Measurements from ENCODE around the gene PCDH9. TPM values are rescaled to one million over a fixed set of nuclear protein-coding genes. Genes with fewer than 3 reads are reported as not detected.

Gene PCDH9
- total and polyA plus RNA-seq, 7 experiments from 2014 or later = 0.08 to 1.3 (median 0.21) TPM

GRCh38 chr13:67217880-67218279, 12.3 kb downstream of the PCDH9 start:
- Histone ChIP-seq H3K27me3 (ENCODE audit: control insufficient read depth in 2 of 2, insufficient read depth in 2 of 2, low read length in 2 of 2) (no peaks in the 10 kb centered on the region), H3K36me3 (ENCODE audit: control insufficient read depth in 2 of 3, insufficient read depth in 3 of 3, low read length in 3 of 3) (no peaks in the 10 kb centered on the region), H3K27ac (ENCODE audit: low read depth, low read length) (no peak overlapping the region), H3K9me3 (ENCODE audit: control insufficient read depth in 2 of 3, low read length in 3 of 3) (no peaks in the 10 kb centered on the region), H3K4me1 (ENCODE audit: control insufficient read depth in 2 of 2, insufficient read depth in 2 of 2, low read length in 2 of 2) (no peaks in the 10 kb centered on the region), H3K4me3 (ENCODE audit: low read length) (no peak overlapping the region)
- intact Hi-C loops (cut with micrococcal nuclease) = no loop called here
- no peak overlapping the region for H3K27ac Mint-ChIP-seq
- ATAC-seq = no peak
- H3K27me3 Mint-ChIP-seq = no peaks in the 10 kb centered on the region
- H3K9me3 Mint-ChIP-seq = no peaks in the 10 kb centered on the region
- ChIA-PET CTCF (interaction anchor here (0.9 kb wide), 1 partner anchor 20 kb away, joined by 3 read pairs; no protein-coding TSS in a partner anchor), POLR2A (no interaction called here)
- no peak overlapping the region for H3K4me3 Mint-ChIP-seq
- DNase-seq = no peak
- peaks cover 0 to 5% (median 0%) of the 10 kb centered on the region in 7 donors for H3K4me1 Mint-ChIP-seq
- H3K36me3 Mint-ChIP-seq = no peaks in the 10 kb centered on the region

GRCh38 chr13:67216864-67217263, 13.3 kb downstream of the PCDH9 start:
- Histone ChIP-seq H3K27ac (ENCODE audit: low read depth, low read length) (no peak overlapping the region), H3K27me3 (ENCODE audit: control insufficient read depth in 2 of 2, insufficient read depth in 2 of 2, low read length in 2 of 2) (no peaks in the 10 kb centered on the region), H3K4me1 (ENCODE audit: control insufficient read depth in 2 of 2, insufficient read depth in 2 of 2, low read length in 2 of 2) (no peaks in the 10 kb centered on the region), H3K36me3 (ENCODE audit: control insufficient read depth in 2 of 3, insufficient read depth in 3 of 3, low read length in 3 of 3) (no peaks in the 10 kb centered on the region), H3K4me3 (ENCODE audit: low read length) (no peak overlapping the region), H3K9me3 (ENCODE audit: control insufficient read depth in 2 of 3, low read length in 3 of 3) (no peaks in the 10 kb centered on the region)
- ChIA-PET POLR2A (no interaction called here), CTCF (no interaction called here)
- Mint-ChIP-seq H3K27me3 (no peaks in the 10 kb centered on the region), H3K4me3 (no peak overlapping the region), H3K27ac (no peak overlapping the region), H3K36me3 (no peaks in the 10 kb centered on the region), H3K4me1 (peaks cover 0 to 4% (median 0%) of the 10 kb centered on the region in 7 donors), H3K9me3 (no peaks in the 10 kb centered on the region)
- no peak for DNase-seq
- no peak for ATAC-seq
- intact Hi-C loops (cut with micrococcal nuclease) = no loop called here

- ATAC-seq (no peak), DNase-seq (no peak)
- Histone ChIP-seq H3K9me3 (ENCODE audit: control insufficient read depth in 2 of 3, low read length in 3 of 3) (no peaks in the 10 kb centered on the region), H3K27me3 (ENCODE audit: control insufficient read depth in 2 of 2, insufficient read depth in 2 of 2, low read length in 2 of 2) (no peaks in the 10 kb centered on the region), H3K27ac (ENCODE audit: low read depth, low read length) (no peak overlapping the region), H3K4me1 (ENCODE audit: control insufficient read depth in 2 of 2, insufficient read depth in 2 of 2, low read length in 2 of 2) (no peaks in the 10 kb centered on the region), H3K4me3 (ENCODE audit: low read length) (no peak overlapping the region), H3K36me3 (ENCODE audit: control insufficient read depth in 2 of 3, insufficient read depth in 3 of 3, low read length in 3 of 3) (no peaks in the 10 kb centered on the region)
- no peaks in the 10 kb centered on the region for H3K36me3 Mint-ChIP-seq
- H3K9me3 Mint-ChIP-seq = no peaks in the 10 kb centered on the region
- H3K27ac Mint-ChIP-seq = no peak overlapping the region
- no peaks in the 10 kb centered on the region for H3K4me1 Mint-ChIP-seq
- ChIA-PET CTCF (no interaction called here), POLR2A (no interaction called here)
- H3K4me3 Mint-ChIP-seq = no peak overlapping the region
- H3K27me3 Mint-ChIP-seq = no peaks in the 10 kb centered on the region
- intact Hi-C loops (cut with micrococcal nuclease) = no loop called here
These were observed 19.9 kb downstream of the PCDH9 start for GRCh38 chr13:67210208-67210607.

GRCh38 chr13:67208552-67208951, 21.6 kb downstream of the PCDH9 start:
- intact Hi-C loops (cut with micrococcal nuclease) = no loop called here
- Histone ChIP-seq H3K9me3 (ENCODE audit: control insufficient read depth in 2 of 3, low read length in 3 of 3) (no peaks in the 10 kb centered on the region), H3K4me1 (ENCODE audit: control insufficient read depth in 2 of 2, insufficient read depth in 2 of 2, low read length in 2 of 2) (no peaks in the 10 kb centered on the region), H3K36me3 (ENCODE audit: control insufficient read depth in 2 of 3, insufficient read depth in 3 of 3, low read length in 3 of 3) (no peaks in the 10 kb centered on the region), H3K4me3 (ENCODE audit: low read length) (no peak overlapping the region), H3K27me3 (ENCODE audit: control insufficient read depth in 2 of 2, insufficient read depth in 2 of 2, low read length in 2 of 2) (no peaks in the 10 kb centered on the region), H3K27ac (ENCODE audit: low read depth, low read length) (no peak overlapping the region)
- ChIA-PET CTCF (no interaction called here), POLR2A (no interaction called here)
- Mint-ChIP-seq H3K4me1 (no peaks in the 10 kb centered on the region), H3K4me3 (no peak overlapping the region), H3K36me3 (no peaks in the 10 kb centered on the region), H3K27ac (no peak overlapping the region), H3K27me3 (no peaks in the 10 kb centered on the region), H3K9me3 (no peaks in the 10 kb centered on the region)
- no peak for DNase-seq
- no peak for ATAC-seq

- H3K36me3 Mint-ChIP-seq = no peaks in the 10 kb centered on the region
- no peaks in the 10 kb centered on the region for H3K27me3 Mint-ChIP-seq
- POLR2A ChIA-PET = no interaction called here
These were observed 25.4 kb downstream of the PCDH9 start for GRCh38 chr13:67204764-67205163.

GRCh38 chr13:67200605-67201004, 29.5 kb downstream of the PCDH9 start:
- Mint-ChIP-seq H3K4me1 (no peaks in the 10 kb centered on the region), H3K27ac (no peak overlapping the region), H3K27me3 (no peaks in the 10 kb centered on the region), H3K36me3 (no peaks in the 10 kb centered on the region), H3K9me3 (no peaks in the 10 kb centered on the region), H3K4me3 (no peak overlapping the region)
- ATAC-seq (no peak), DNase-seq (no peak)
- Histone ChIP-seq H3K4me3 (ENCODE audit: low read length) (no peak overlapping the region), H3K27me3 (ENCODE audit: control insufficient read depth in 2 of 2, insufficient read depth in 2 of 2, low read length in 2 of 2) (no peaks in the 10 kb centered on the region), H3K9me3 (ENCODE audit: control insufficient read depth in 2 of 3, low read length in 3 of 3) (no peaks in the 10 kb centered on the region), H3K27ac (ENCODE audit: low read depth, low read length) (no peak overlapping the region), H3K36me3 (ENCODE audit: control insufficient read depth in 2 of 3, insufficient read depth in 3 of 3, low read length in 3 of 3) (no peaks in the 10 kb centered on the region), H3K4me1 (ENCODE audit: control insufficient read depth in 2 of 2, insufficient read depth in 2 of 2, low read length in 2 of 2) (no peaks in the 10 kb centered on the region)
- intact Hi-C loops (cut with micrococcal nuclease) = no loop called here
- POLR2A ChIA-PET = no interaction called here
- CTCF ChIA-PET = no interaction called here

More at GRCh38 chr13:67204764-67205163, 25.4 kb downstream of the PCDH9 start:
- Histone ChIP-seq H3K36me3 (ENCODE audit: control insufficient read depth in 2 of 3, insufficient read depth in 3 of 3, low read length in 3 of 3) (no peaks in the 10 kb centered on the region), H3K9me3 (ENCODE audit: control insufficient read depth in 2 of 3, low read length in 3 of 3) (no peaks in the 10 kb centered on the region), H3K27ac (ENCODE audit: low read depth, low read length) (no peak overlapping the region), H3K4me1 (ENCODE audit: control insufficient read depth in 2 of 2, insufficient read depth in 2 of 2, low read length in 2 of 2) (no peaks in the 10 kb centered on the region), H3K4me3 (ENCODE audit: low read length) (no peak overlapping the region), H3K27me3 (ENCODE audit: control insufficient read depth in 2 of 2, insufficient read depth in 2 of 2, low read length in 2 of 2) (no peaks in the 10 kb centered on the region)
- H3K4me3 Mint-ChIP-seq = no peak overlapping the region
- CTCF ChIA-PET = no interaction called here
- no peak for DNase-seq
- no peaks in the 10 kb centered on the region for H3K4me1 Mint-ChIP-seq
- intact Hi-C loops (cut with micrococcal nuclease) = no loop called here
- ATAC-seq = no peak
- H3K27ac Mint-ChIP-seq = no peak overlapping the region
- H3K9me3 Mint-ChIP-seq = no peaks in the 10 kb centered on the region

GRCh38 chr13:67200183-67200582, 30.0 kb downstream of the PCDH9 start:
- H3K4me1 Mint-ChIP-seq = no peaks in the 10 kb centered on the region
- H3K4me1 ChIP-seq (ENCODE audit: control insufficient read depth in 2 of 2, insufficient read depth in 2 of 2, low read length in 2 of 2) = no peaks in the 10 kb centered on the region
- H3K27me3 ChIP-seq (ENCODE audit: control insufficient read depth in 2 of 2, insufficient read depth in 2 of 2, low read length in 2 of 2) = no peaks in the 10 kb centered on the region
- no peaks in the 10 kb centered on the region for H3K36me3 Mint-ChIP-seq
- ChIA-PET CTCF (no interaction called here), POLR2A (no interaction called here)
- H3K9me3 ChIP-seq (ENCODE audit: control insufficient read depth in 2 of 3, low read length in 3 of 3) = no peaks in the 10 kb centered on the region
- no peaks in the 10 kb centered on the region for H3K36me3 ChIP-seq (ENCODE audit: control insufficient read depth in 2 of 3, insufficient read depth in 3 of 3, low read length in 3 of 3)
- H3K9me3 Mint-ChIP-seq = no peaks in the 10 kb centered on the region
- H3K4me3 Mint-ChIP-seq = no peak overlapping the region
- ATAC-seq (no peak), DNase-seq (no peak)
- no peak overlapping the region for H3K27ac ChIP-seq (ENCODE audit: low read depth, low read length)
- H3K27ac Mint-ChIP-seq = no peak overlapping the region
- intact Hi-C loops (cut with micrococcal nuclease) = no loop called here
- H3K4me3 ChIP-seq (ENCODE audit: low read length) = no peak overlapping the region
- no peaks in the 10 kb centered on the region for H3K27me3 Mint-ChIP-seq
